Measurements from ENCODE around the gene INPP5E.

The INPP5E gene

DNA sequence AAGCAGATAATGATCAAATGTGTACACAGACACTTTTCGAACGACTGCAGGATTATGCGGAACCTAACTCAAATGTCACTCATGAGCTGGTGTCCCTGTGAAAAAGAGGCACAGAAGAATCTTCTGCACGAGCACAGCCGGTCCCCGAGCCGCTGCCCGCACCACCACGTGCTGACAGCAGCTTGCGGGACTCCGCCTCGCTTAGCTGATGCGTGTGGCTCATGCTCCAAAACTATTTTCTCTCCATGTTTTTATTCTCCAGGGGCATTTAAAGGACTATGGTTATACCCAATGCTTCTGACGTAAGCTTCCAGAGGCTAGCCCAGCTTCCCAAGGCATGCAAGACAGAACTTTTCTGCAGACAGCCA lies 33.7 kb upstream of the INPP5E start:
- DNase-seq = no peak

DNA sequence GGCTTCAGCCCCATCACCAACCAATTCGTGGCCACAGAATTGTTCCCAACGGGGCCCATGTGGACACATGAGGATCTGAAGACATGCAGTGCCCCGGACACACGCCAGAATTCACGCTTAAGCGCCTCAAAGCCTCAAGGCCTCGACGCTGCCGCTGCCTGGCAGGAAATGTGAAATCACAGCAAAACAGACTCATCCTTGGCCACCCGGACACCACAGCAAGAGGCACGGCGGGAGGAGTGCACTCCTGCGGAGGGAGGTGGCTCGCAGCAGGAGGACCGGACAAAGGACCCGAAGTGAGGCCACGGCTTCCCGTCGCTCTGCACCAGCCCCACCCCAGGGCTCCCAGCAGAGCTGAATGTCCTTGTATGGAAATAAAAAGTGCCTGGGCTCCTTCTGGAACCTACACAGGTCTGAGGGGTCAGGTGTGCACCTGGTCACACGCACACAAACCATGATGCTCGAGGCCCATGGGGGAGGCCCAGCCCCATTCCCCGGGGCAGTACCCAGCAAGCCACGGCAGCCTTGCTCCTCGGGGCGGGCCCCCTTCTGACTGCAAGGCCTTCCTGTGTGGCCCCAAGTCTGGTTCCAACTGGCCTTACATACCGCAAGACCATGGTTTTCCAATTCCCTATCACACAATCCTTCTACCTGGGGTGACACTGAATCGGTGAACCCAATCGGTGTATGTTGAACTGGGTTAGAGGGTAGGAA lies 33.2 kb upstream of the INPP5E start:
- no peak for DNase-seq

DNA sequence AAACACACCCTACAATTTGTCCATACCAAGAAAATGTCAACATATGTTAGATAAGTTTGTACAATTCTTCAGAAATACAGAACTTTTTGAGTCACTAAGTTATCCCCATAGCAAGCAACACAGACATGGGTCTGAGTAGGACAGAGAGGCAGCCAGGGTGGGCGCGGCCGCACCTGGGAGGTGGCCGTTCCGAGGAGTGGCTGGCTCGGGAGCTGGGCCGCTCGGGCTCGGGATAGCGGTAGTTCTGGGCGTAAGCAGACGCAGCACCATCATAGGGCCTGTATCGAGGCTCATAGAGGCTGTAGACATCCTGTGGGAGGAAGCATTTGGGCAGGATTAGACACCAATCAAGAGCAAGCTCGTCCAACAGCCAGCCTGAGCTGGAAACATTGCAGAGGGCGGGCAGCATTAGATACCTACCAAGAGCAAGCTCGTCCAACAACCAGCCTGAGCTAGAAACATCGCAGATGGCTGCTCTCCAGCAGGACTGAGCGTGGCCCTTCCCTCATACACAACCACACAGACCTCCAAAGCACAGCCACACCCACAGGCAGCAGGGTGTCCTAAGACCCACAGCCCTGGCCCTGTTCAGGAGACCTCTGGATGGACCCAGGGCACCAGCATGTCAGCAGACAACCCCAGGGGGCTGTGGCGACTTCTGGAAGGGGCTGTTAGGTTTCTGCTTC lies 32.3 kb upstream of the INPP5E start:
- no peak for DNase-seq

DNA sequence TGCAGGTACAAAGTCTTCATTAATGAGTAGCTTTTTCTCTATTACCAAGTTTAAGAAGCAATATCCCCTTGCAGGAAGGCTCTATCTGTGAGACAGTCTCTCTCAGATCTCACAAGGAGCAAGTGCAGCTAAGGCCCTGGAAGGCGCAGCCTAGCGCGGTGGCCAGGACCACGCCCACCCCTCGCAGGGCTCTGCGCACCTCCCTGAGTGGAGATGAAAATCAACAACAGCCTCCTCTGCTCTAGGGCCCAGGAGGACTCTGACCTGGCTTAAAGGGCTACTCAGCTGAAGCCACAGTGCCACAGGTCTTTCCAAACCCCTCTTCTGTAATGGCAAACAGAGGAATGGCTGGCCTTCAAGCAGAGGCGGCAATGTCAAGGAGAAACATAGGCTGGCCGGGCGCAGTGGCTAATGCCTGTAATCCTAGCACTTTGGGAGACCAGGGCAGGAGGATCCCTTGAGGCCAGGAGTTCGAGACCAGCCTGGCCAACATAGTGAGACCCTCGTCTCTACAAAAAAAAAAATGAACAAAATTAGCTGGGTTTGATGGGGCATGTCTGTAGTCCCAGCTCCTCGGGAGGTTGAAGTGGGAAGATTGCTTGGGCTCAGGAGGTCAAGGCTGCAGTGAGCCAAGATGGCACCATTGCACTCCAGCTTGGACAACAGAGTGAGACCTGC lies 31.3 kb upstream of the INPP5E start:
- DNase-seq = no peak

DNA sequence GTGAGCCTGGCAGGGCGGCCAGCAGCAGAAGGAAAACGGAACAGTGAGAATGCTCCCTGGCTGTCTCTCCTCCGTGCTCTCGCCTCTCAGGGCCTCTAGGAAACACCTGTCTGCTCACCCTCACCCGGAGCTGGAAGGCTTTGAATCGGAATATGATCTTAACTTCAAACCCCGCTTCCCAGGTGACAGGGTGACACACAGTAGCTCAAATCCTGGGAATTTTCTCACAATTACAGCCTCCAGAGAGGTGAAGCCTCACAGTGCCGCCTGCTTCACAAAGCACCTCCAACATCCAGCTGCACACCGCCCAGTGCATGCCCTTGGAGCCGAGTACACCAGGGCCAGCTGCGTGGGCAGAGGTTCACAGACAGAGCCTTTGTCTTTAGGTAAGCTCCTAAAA lies 30.7 kb upstream of the INPP5E start:
- no peak for DNase-seq

DNA sequence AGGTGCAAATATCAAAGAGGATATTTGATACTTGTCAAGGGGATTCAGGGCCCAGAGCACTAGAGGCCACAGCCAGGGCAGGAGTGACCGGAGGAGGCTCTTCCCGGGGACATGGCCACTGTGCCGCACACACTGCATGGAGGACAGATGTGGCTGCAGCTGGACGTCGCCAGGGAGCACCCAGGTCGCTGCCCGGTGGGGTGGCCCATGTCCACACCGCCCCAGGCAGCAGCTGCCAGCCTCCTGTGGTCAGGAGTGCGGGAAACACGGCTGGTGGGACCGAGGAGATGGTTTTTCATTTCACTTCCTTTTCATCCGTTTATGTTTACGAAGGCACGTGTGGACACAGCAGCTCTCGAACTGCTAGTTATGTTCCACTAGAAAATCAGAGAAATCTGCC lies 28.1 kb upstream of the INPP5E start:
- DNase-seq = no peak

DNA sequence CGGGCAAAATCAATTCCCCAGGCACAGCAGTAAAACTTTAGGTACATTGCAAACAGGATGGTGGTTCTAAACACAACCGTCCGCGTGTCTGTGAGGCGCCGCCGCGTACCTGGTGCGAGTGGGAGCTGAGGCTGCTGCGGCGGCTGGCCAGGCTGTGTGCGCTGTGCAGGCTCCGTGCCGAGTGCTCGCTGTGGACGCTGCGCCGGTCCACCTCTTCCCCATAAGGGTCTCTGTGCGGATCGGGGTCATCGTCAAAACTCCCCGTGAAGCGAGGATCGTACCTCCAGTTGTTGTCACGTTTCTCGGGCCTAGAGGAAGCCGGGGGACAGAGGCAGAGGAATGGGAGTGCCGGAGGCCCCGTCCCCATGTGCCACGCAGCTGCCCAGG lies 26.5 kb upstream of the INPP5E start:
- no peak for DNase-seq

DNA sequence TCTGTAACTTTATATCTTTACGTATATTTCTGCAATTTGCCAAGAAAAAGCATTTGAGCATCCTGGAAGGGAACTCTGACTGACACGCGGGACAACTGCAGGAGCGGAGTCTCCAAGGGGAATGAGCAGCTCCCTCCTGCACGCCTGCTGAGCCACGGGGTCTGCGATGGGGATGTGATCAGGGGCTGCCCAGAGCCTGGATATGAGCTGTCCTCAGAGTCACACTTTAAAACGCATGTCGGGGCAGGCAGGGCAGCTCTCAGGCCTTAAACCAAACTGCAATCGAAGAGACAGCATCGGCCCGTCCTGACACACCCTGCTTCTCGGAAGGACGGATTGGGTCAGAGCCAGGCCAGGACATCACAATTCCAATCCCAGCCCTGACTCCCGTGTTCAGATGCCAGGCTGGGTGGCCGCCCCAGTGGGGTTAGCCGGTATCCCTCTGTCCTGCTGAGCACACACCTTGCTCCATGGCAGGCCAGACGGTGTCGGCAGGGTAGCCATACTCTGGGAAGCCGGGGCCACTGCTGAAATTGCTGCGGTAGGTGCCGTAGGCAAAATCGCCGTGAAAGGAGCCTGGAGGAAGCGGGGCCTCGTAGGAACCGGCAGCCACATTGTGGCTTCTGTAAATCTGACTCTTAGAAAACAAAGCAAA lies 26.0 kb upstream of the INPP5E start:
- no peak for DNase-seq

DNA sequence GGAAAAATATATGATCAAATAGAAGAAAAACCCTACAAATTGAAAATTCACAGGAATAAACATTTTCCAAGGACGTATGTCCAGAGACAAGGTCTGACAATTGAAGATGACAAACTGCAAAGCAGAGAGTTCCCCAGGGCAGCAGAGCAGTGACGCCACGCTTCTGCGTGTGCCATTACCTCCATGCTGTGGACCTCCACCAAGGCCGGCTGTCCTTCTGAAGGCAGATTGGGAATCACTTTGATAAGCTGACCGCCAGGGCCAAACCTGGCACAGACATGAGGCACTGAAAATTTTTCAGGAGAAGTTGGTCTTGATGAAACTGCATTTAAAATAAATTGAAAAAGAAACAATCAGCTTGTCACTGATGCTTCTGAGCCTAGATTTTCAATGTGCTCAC lies 24.6 kb upstream of the INPP5E start:
- DNase-seq = no peak

DNA sequence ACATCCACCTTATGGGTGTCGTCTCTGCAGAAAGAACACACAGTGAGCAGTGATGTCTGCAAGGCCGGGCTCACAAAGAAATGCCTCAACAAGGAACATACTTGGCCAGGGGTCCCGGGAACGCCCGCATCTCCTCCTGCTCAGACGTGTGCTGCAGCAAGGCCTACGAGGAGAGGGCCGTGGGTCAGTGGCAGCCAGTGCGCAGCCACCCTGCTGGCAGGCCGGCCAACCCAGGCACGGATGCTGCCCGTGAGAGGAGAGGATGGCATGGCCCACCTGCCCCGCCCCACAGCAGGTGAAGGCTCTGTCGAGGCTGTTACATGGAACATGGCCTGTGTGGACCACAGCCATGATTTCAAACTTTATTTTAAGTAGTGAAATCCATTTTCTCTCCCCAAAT lies 23.9 kb upstream of the INPP5E start:
- no peak for DNase-seq

DNA sequence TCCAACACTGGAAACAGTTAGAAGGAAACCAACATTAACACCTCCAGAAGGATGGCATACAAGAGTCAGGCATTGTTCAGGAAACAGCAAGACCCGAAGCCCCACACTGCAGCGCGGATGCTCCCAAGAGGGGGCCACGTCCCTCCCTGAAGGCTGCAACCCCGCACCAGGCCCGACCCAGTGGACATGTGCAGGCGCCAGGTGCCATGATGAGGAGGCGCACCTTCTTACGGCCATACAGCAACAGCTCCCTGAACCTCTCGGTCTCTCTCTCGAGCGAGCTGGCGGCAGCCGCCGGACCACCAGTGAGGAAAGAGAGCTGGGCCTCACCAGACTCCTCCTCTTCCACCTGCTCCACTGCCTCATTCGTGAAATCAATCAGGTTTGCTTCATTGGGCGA lies 23.0 kb upstream of the INPP5E start:
- DNase-seq = no peak

DNA sequence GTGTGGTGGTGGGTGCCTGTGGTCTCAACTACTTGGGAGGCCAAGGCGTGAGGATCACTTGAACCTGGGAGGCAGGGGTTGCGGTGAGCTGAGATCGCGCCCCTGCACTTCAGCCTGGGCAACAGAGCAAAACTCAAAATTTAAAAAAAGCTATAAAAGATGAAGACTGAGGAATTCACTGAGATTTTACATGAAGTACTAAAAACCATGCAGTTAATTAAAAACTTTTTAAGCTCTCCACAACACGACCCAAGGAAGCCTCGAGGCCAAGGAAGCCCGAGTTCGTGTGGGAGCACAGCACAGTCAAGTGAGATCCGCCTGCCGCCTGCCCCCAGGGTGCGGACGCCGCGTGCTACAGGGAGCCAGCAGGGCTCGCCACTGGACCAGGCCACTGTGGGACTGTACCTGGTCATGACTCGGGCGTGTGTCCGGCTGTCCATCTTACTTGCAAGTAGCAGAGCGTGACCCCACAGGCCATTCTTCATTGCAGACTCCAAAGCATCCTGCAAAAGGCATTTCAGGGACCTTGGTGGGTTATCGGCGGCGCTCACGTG lies 21.2 kb upstream of the INPP5E start:
- DNase-seq = no peak

DNA sequence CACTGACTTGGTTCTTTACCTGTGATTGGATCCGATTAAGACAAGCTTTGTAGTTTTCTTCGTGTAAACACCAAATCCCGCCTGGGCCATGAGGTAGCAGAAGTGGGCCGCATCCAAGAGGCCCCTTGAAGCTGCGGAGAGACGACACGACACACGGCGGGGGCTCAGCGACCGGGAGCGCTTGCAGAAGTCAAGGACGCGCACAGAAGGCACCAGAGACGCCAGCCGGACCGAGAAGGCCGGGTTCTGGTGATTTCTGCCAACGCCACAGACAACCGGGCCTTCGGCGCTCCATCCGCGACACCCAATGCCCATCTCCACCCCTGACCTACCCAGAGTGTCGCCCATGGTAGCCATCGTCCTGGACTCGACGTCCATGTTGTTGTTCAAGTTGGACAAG lies 19.8 kb upstream of the INPP5E start:
- no peak for DNase-seq

DNA sequence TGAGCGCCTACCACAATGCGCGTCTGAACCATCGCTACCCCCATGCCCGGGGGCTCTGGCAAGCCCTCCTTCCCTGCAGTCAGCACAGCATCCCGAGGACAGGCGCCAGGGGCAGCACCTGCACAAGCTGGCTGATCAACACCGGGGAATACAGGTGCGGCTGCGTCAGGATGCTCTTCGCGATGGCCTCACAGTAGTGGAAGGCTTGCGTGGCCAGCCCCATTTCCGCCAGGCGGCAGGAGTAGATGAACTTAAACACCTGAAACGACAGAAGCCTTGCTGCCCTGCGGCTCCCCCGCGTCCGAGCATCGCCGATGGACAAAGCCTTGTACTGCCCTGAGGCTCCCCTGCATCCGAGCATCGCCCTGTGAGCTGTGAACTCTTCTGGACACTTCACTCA lies 17.7 kb upstream of the INPP5E start:
- DNase-seq = no peak

DNA sequence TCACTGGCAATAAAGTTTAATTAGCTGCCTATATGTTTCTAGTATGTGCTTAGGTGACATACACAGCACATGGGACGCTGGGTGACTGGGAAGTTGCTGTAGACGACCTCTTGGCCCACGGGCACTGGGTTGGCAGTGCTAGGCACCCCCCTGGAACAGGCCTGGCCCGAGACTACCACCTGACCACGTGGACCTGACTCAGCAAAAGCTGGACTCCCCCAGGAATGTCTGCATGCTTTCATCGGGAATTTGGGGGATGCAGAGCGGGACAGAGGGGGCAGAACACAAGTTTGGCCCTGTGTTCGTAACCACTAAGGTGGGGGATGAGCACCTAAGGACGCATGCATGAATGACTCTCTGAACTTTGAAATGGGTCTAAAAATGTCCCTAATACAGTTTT lies 16.6 kb upstream of the INPP5E start:
- DNase-seq = no peak

DNA sequence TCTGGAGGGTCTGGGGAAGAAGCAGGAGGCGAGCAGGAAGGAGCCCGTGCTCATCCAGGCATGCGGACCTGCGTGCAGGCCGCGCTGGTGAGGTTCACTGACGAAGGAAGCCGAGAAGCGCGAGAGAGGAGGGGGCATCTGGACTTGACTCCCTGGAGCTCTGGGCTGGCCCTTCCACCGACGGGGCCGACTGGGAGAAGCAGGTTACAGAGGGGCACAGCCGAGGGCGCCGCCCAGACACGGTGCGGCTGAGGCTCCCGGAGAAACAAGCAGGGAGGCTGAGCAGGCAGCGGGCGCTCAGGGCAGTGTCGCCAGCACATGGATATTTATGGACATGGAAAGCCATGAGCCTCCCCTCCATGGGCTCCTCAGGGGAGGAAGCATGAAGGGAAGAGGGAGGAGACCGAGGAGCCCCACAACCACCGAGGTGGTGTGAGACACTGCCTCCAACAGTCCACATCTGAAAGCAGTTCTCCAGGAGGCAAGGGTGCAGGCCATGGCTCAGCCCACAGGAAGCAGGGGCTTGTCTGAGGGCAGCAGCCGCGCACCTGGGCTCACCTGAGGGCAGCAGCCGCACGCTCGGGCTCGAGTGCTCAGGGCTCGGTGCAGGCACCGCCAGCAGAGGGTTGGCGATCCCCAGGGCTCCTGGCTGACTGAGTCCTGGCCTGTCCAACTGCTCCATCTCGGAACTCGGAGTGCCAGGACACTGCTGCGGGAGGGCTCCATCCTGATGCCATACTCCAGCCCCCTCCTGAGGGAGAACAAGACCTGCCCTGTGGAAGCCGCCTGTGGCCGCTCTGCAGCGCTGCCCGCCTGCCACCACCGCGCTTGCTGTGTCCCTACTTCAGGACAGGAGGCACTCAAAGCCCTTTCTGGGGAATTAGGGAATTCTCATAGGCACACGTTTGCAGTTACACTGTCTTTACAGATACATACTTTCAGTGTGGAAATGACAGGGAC lies 15.7 kb upstream of the INPP5E start:
- no peak for DNase-seq

DNA sequence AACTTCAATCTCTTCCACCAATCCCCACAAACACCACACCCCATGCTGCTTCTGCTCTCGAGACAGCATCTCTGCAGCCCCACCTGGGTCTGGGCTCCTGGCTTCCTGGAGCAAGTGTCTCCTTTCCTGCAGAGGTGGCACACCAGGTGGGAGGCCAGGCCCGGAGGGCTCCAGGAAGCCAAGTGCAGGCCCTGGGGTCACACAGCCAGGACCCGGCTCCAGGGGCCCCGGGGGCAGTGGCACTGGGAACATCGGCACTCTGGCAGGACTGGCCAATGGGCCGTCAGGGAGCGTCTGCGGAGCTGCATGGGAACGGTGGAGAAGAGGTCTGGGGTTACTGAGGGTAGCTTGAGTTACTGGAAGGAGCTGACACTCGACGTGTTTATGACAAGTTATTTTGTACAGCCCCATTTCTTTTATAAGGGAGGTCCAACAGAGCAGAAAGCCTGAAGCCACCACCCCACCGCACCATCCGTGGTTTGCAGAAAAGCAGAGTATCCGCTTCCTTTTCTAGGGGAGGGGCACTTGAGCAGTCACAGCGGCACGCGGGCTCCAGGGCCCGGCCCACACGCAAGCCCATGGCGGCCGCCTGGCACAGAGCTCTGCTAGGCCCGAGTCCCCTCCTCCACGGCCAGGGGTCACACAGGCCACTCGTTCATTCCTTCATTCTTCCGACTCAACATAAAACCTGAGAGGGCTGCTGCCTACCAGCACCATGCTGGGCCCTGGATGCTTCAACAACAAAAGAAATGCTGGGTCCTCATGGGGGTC lies 14.6 kb upstream of the INPP5E start:
- no peak for DNase-seq

DNA sequence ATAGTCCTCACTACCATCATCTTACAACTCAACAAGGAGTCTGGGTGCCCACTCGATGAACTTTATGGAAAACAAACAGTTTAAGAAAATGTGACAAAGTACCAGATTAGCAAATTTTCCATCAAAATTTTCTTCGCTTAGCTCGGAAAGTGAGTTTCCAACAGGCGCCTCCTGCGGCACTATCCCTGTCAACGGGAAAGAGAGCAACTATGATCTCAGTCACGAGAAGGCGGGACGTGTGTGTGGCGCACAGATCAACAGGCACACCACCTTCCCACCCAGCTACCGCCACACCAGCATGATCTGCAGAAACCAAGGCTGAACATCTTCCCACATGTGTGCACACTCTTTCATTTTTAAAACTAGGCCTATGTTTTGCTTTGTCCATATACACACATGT lies 13.7 kb upstream of the INPP5E start:
- no peak for DNase-seq

DNA sequence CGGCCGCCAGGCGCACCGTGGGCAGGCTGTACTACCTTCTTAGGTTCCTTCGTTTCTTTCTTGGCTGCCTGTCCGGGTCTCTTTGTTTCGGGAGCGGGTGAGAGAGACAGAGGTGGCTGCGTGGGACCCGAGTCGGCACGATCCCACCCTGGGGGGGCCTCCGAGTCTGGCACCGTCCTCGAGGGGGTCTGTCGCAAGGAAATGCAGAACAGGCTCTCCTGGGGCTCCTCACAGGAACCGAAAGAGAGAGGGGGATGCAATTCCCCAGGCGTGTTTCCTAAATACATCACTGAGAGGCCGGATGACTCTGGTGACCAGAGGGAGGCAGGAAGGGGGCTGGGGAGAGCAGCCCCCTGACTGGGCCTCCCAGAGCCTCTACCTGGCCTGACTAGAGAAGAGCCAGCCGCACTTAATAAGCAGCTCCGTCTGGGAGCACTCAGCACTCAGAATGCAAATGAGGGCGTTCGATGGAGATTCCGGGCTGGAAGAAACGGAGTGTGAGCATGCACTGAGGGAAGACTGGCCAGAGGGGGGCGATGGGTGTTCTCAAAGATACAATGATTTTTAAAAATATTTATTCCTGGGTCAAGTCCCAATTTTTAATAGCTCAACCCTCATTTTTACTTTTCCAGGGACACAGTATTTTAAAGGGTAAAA lies 11.7 kb upstream of the INPP5E start:
- DNase-seq = no peak

DNA sequence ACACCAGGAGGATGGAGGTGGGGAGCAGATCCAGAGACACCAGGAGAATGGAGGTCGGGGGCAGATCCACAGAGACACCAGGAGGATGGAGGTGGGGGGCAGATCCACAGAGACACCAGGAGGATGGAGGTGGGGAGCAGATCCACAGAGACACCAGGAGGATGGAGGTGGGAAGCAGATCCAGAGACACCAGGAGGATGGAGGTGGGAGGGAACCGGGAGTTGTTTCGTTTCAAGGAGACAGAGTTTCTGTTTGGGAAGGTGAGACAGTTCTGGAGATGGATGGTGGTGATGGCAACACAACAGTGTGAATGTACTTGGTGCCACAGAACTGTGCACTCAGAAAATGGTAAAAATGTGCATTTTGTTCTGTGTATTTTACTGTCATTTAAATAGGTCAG lies 9.0 kb upstream of the INPP5E start:
- DNase-seq = no peak
